Measurements from ENCODE around the gene DUOXA1.
"Not testable (repeated sequence)": the region's sequence is repeated elsewhere in the genome, so short reads cannot be mapped to it uniquely, and the experiment has no call there.

DUOXA1 gene

DNA sequence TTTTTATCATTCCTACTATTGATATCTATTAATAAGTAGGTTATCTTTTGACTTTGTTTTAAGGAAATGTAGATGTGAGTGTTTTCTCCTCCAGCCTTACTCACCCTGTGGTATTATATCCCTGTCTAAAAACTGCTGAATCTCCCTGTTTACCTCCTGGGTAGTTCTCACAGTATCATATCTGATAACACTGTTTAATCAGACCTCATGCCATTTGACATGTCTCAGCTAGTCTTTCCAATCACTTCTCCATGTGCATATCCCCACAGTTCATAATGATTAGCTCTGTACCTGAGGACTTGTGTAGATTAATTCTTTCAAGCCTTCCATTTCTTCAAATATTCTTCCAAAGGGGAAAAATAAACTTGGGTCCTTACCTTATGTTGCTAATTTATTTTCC, 46.5 kb downstream of the DUOXA1 start:
- DNase-seq (ENCODE audit: low read depth): no peak
- H3K4me3 ChIP-seq (ENCODE audit: low read depth, low read length): no peak overlapping the region
- TF ChIP-seq, protein P1, sequence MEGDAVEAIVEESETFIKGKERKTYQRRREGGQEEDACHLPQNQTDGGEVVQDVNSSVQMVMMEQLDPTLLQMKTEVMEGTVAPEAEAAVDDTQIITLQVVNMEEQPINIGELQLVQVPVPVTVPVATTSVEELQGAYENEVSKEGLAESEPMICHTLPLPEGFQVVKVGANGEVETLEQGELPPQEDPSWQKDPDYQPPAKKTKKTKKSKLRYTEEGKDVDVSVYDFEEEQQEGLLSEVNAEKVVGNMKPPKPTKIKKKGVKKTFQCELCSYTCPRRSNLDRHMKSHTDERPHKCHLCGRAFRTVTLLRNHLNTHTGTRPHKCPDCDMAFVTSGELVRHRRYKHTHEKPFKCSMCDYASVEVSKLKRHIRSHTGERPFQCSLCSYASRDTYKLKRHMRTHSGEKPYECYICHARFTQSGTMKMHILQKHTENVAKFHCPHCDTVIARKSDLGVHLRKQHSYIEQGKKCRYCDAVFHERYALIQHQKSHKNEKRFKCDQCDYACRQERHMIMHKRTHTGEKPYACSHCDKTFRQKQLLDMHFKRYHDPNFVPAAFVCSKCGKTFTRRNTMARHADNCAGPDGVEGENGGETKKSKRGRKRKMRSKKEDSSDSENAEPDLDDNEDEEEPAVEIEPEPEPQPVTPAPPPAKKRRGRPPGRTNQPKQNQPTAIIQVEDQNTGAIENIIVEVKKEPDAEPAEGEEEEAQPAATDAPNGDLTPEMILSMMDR (IDR thresholded peaks at IDR 0.05; ENCODE audit: insufficient read depth, low read depth, low read length, missing control alignments): no peak

DNA sequence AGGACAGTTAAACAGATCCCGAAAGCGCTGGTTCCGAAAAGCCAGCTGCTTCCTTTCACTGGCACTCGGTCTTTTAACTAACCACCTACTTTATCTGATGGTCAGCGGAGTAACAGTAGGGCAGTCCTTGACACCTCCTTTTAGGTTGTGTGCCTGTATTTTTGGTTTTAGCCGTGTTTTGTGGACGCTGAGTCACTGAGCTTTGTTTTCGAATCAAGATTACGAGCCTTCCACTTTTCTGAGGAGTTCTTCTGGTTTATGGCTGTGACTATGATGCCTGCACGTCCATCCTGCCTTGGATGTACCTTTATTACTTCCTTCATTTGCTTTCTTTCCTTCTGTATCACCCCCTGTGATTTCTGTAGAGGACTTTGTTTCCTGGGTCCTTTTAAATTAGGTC, 47.3 kb downstream of the DUOXA1 start:
- DNase-seq (ENCODE audit: low read depth); H3K4me3 ChIP-seq (ENCODE audit: low read depth, low read length): not testable (repeated sequence)

DNA sequence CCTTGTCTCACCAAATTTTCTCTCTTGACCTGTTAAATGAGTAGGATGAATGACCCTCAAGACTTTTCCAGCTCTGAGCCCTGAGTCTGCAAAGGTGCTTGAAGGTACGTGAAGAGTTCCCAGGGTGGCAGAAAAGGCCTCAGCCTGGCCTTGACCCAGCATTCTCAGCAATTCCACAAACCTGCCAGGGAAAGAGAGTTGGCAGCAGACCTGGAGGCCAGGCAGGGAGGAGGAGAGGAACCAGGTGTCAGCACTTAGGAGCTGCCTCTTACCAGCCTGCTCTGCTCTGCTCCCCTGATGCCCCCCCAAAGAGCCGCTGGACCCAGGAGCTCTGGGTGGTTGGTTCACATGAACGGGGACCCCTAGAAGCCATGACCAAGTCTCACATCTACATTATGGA, 49.1 kb downstream of the DUOXA1 start:
- DNase-seq (ENCODE audit: low read depth); H3K4me3 ChIP-seq (ENCODE audit: low read depth, low read length): not testable (repeated sequence)

DNA sequence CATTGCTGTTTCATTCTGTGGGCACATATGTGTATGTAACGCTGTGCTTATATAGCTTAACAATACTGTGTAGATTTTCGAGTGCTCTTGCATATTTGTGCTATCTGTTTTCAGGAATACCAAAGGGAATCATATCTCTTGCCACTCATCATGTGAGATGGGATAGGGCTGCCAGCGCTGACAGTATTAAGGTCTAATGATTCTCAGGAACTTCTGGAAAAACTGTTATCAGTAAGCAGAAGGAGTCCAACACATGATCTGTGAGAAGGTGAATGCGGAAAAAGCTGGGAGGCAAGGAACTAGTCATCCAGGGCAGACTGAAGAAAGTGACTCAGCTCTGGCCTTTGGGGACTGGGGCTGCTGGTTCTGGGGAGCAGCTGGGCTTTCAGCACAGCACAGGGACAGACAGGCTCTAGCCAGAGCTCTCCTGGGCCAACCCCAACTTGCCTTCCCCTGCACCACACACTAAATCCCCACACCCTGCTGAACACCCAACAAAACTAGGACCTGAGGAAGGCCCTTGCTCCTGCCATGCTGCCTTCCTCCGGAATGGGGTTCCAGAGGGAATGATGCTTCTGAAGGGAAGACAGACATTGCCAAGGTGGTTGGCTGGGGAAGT, 49.9 kb downstream of the DUOXA1 start:
- not testable (repeated sequence) for H3K4me3 ChIP-seq (ENCODE audit: low read depth, low read length); DNase-seq (ENCODE audit: low read depth)

DNA sequence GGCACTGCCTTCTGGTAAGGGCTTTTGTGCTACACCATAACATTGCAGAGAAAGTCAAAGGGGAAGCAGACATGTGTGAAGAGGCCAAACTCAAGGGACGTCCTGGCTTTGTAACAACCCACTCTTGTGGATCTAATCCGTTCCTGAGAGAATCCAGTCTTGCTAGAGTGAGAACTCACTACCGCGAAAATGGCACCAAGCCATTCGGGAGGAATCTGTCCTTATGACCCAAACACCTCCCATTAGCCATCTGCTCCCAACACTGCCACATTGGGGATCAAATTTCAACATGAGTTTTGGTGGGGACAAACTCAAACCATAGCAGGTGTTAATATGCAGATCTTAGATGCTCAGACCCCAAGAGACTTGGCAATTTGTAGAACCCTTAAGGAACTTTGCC, 50.5 kb downstream of the DUOXA1 start:
- not testable (repeated sequence) for DNase-seq (ENCODE audit: low read depth); H3K4me3 ChIP-seq (ENCODE audit: low read depth, low read length)

DNA sequence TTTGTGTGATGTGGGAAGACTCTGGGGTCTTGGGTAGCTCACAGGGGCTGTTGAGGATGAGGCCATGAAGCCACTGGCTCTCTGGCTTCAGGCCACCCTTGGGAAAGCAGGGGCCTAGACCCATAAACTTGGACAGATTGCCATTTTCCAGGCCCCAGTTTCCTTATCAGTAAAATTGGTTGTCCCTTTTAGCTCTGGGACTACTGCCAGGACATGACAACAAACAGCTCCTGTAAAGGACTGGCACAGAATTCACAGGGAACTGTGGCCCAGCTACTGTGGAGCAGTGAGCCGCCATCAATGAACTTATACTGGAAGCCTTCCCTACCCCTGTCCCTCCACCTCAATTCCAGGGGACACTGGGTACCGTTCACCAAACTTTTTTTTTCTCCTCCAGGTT, 52.3 kb downstream of the DUOXA1 start:
- not testable (repeated sequence) for DNase-seq (ENCODE audit: low read depth); H3K4me3 ChIP-seq (ENCODE audit: low read depth, low read length)

DNA sequence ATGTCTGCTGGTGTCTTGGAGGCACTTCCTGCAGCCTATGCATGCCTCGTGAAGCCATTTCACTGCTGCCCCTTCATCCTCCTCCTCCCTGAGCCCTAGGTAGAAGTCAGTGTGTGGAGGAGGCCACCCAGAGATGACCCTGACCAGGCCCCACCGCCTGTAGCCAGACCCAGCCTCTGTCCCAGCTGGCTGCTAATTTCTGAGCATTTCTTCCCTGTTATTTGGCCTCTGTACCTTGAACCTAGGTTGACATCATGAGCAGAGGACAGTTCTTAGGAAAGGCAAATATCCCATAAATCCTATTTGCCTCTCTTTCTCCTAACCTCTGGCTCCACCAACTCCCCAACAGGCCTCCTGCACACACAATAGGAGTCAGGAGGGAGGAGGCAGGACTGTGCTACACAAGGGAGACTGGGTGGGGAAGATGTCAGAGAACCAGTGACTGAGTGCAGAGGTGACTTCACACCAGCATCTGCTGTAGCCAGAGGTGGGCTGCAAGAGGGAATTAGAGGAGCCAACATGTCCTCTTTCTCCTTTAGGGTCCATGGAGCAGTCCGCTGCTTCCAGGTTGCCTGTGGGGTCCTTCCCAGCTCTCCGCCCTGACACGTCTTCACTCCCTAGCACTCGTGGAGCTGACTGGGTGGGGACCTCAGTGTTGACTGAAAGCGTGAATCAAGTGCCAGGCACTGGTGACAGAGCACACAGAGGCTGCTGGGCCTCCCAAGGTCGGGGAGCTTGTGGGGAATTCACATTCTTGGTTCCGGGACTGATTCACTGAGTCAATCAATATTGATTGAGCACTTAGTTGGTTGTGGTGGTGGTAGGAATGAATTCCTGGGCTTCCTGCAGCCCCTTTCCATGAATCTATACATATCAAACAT, 54.0 kb downstream of the DUOXA1 start:
- DNase-seq (ENCODE audit: low read depth): not testable (repeated sequence)

DNA sequence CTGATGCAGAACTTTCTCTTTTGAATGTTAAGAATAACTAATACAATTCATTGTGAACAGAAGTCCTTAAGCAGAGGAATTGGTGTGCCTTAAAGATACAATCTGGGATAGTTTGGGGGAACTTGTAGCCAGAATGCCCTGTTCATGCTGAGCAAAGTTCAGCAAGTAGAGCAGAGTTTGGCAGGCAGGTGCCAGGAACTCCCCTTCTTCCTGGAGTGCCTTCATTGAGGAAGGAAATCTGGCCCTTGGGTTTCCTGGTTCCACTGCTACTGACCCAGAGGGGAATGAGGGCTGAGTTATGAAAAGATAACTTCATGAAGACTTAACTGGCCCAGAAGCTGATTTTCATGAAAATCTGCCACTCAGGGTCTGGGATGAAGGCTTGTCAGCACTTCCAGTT, 56.1 kb downstream of the DUOXA1 start:
- not testable (repeated sequence) for DNase-seq (ENCODE audit: low read depth); H3K4me3 ChIP-seq (ENCODE audit: low read depth, low read length)

More for the DNA sequence above, 54.0 kb downstream of the DUOXA1 start:
- H3K4me3 ChIP-seq (ENCODE audit: low read depth, low read length): not testable (repeated sequence)

DNA sequence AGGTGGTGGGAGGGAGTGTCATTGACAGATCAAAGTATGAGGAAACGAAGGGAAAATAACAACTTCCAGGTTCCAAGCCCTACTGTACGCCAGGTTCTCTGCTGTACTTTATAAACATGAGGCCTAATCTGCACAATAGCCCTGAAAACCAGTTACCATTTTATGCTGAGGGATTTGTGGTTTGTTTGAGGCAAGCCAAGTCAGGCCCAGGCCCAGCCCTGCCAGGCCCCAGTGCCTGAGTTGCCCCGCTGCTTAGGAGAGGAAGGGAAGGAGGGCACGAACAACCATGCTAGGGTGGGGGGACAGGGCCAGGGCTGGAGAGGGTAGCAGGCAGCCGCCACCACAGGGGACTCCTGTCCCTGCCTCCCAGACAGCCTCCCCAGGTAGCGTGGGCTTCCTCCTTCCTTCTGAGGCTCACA, 59.7 kb downstream of the DUOXA1 start:
- not testable (repeated sequence) for DNase-seq (ENCODE audit: low read depth)

More for the DNA sequence above, 59.7 kb downstream of the DUOXA1 start:
- H3K4me3 ChIP-seq (ENCODE audit: low read depth, low read length): not testable (repeated sequence)
